ENCODE data around the gene POPDC3.

- TF ChIP-seq CTCF (IDR thresholded peaks at IDR 0.05) (no peak), POLR2A (IDR thresholded peaks at IDR 0.05) (no peak)
Measured at GRCh38 chr6:105227295-105227767, 47.5 kb upstream of the POPDC3 start.
